Activated CD8-positive, alpha-beta memory T cell treated with anti-CD3 and anti-CD28 coated beads, Interleukin-2, amount 50 U/mL, for 24 hours (primary cell): Measurements from ENCODE around the gene KCNMA1.
"Not testable (repeated sequence)": the region's sequence is repeated elsewhere in the genome, so short reads cannot be mapped to it uniquely, and the experiment has no call there.

Source experiments
- DNase-seq: peaks from one replicate; pipeline ENCODE4 v3.0.0-alpha.2; 2020; ENCODE audit errors: extremely low read depth

Gene KCNMA1

GRCh38 chr10:77586719-77587415 is 50.7 kb downstream of the KCNMA1 start:
- no peak for DNase-seq

- DNase-seq: no peak
Measured at GRCh38 chr10:77584938-77585337, 52.7 kb downstream of the KCNMA1 start.

GRCh38 chr10:77583527-77583926 is 54.1 kb downstream of the KCNMA1 start:
- no peak for DNase-seq

GRCh38 chr10:77582710-77583115 is 54.9 kb downstream of the KCNMA1 start:
- no peak for DNase-seq

GRCh38 chr10:77581738-77582137 is 55.9 kb downstream of the KCNMA1 start:
- no peak for DNase-seq

- DNase-seq: no peak
Measured at GRCh38 chr10:77580482-77580881, 57.1 kb downstream of the KCNMA1 start.

- no peak for DNase-seq
Measured at GRCh38 chr10:77578583-77579227, 58.9 kb downstream of the KCNMA1 start.

GRCh38 chr10:77577666-77578229 is 59.9 kb downstream of the KCNMA1 start:
- DNase-seq: no peak

GRCh38 chr10:77576444-77577032 is 61.1 kb downstream of the KCNMA1 start:
- DNase-seq: no peak

GRCh38 chr10:77576007-77576367 is 61.6 kb downstream of the KCNMA1 start:
- no peak for DNase-seq

GRCh38 chr10:77575271-77576006 is 62.2 kb downstream of the KCNMA1 start:
- no peak for DNase-seq

GRCh38 chr10:77574438-77574837 is 63.2 kb downstream of the KCNMA1 start:
- no peak for DNase-seq

- not testable (repeated sequence) for DNase-seq
Measured at GRCh38 chr10:77572520-77572919, 65.1 kb downstream of the KCNMA1 start.

- no peak for DNase-seq
Measured at GRCh38 chr10:77571490-77571889, 66.1 kb downstream of the KCNMA1 start.

GRCh38 chr10:77566914-77567566 is 70.6 kb downstream of the KCNMA1 start:
- no peak for DNase-seq

GRCh38 chr10:77566236-77566635 is 71.4 kb downstream of the KCNMA1 start:
- DNase-seq: no peak

GRCh38 chr10:77565590-77566023 is 72.0 kb downstream of the KCNMA1 start:
- DNase-seq: no peak

GRCh38 chr10:77564731-77565589 is 72.6 kb downstream of the KCNMA1 start:
- no peak for DNase-seq

GRCh38 chr10:77563638-77564270 is 73.9 kb downstream of the KCNMA1 start:
- no peak for DNase-seq

- DNase-seq: no peak
Measured at GRCh38 chr10:77562742-77563141, 74.9 kb downstream of the KCNMA1 start.
